GM10266 (cell line): ENCODE data around the gene BYSL.

ENCODE experiments used
- DNase-seq: peaks from one replicate; pipeline ENCODE4 v3.0.0; 2012; ENCODE audit errors: extremely low spot score
- TF ChIP-seq, protein P1 (sequence below): IDR thresholded peaks from 2 replicates; pipeline ENCODE4 v1.5.1; 2012; ENCODE audit warnings: mild to moderate bottlenecking, low read depth; ENCODE audit not compliant: control insufficient read depth, insufficient read depth; ENCODE audit errors: missing control alignments

Gene BYSL

GRCh38 chr6:41914869-41915530 is 6.3 kb upstream of the BYSL start:
- DNase-seq = no peak
- TF ChIP-seq, protein P1, sequence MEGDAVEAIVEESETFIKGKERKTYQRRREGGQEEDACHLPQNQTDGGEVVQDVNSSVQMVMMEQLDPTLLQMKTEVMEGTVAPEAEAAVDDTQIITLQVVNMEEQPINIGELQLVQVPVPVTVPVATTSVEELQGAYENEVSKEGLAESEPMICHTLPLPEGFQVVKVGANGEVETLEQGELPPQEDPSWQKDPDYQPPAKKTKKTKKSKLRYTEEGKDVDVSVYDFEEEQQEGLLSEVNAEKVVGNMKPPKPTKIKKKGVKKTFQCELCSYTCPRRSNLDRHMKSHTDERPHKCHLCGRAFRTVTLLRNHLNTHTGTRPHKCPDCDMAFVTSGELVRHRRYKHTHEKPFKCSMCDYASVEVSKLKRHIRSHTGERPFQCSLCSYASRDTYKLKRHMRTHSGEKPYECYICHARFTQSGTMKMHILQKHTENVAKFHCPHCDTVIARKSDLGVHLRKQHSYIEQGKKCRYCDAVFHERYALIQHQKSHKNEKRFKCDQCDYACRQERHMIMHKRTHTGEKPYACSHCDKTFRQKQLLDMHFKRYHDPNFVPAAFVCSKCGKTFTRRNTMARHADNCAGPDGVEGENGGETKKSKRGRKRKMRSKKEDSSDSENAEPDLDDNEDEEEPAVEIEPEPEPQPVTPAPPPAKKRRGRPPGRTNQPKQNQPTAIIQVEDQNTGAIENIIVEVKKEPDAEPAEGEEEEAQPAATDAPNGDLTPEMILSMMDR = no peak

DNA sequence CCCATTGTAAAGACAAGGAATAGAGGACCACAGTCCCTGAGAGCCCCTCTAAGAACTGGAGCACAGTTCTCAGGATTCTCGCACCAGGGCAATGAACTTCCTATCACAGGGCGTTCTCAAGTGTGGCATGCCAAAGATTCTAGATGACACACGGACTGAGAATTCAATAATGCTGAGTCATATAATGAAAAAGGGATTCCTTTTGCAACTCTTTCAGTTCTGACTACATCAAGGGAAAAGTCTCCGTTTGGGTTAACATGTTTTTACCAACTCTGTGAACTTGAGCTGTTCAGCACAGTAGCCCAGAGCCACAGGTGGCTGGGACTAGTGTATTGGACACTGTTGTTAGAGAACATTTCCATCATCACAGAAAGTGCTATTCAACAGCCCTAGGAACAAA is 3.8 kb upstream of the BYSL start:
- TF ChIP-seq, protein P1 = no peak
- no peak for DNase-seq

GRCh38 chr6:41921712-41921998 is 356 bp downstream of the BYSL start:
- no peak for DNase-seq
- TF ChIP-seq, protein P1 = no peak

- no peak for DNase-seq
- TF ChIP-seq, protein P1 = no peak
Measured at GRCh38 chr6:41922154-41922553, 855 bp downstream of the BYSL start.

DNA sequence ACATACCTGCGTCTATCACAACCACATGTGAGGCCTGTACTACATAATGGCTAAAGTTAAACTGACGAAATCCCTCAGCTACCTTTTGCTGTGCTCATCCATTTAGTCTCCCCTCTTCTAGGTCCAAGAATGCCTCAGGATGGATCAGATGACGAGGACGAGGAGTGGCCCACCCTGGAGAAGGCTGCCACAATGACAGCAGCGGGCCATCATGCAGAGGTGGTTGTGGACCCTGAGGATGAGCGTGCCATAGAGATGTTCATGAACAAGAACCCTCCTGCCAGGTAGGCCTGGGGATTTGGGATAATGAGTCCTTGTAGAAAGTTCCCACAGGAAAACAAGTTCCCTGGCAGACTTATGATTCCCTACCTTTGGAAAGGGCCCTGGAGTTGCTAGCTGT is 6.0 kb downstream of the BYSL start:
- TF ChIP-seq, protein P1 = no peak
- DNase-seq = no peak

DNA sequence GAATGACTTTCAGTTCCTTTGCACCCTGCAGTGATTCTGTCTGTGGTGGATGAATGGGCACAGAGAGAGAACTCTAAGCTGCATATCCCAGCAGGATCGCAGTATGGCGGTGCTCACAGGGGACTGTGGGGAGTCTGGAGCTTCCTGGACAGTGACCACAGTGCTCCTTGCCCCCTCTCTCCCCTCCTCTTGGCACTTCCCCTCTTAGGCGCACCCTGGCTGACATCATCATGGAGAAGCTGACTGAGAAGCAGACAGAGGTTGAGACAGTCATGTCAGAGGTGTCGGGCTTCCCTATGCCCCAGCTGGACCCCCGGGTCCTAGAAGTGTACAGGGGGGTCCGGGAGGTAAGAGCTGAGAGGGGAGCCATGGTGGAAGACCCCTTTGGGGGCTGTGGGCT is 8.6 kb downstream of the BYSL start:
- no peak for DNase-seq
- TF ChIP-seq, protein P1 = no peak

GRCh38 chr6:41931792-41932191 is 10.5 kb downstream of the BYSL start:
- DNase-seq = no peak
- TF ChIP-seq, protein P1 = no peak
